Measurements from ENCODE around the gene PACSIN2.

The PACSIN2 gene

GRCh38 chr22:42905702-42906183, 109.2 kb downstream of the PACSIN2 start:
- Histone ChIP-seq H3K4me3 (replicated peaks; ENCODE audit: insufficient read depth, low read length) (no peak overlapping the region), H3K27ac (replicated peaks) (no peak overlapping the region), H3K27me3 (ENCODE audit: insufficient read depth, poor library complexity, severe bottlenecking) (no peaks in the 10 kb centered on the region)
- no peak for TF ChIP-seq CTCF (IDR thresholded peaks at IDR 0.05; ENCODE audit: insufficient read depth, low read length)
- TF ChIP-seq POLR2AphosphoS5 (IDR thresholded peaks at IDR 0.05; ENCODE audit: low read depth) = no peak
- no peak for TF ChIP-seq SPI1 (IDR thresholded peaks at IDR 0.05; ENCODE audit: borderline replicate concordance, low read depth)
- no peak for TF ChIP-seq REST (IDR thresholded peaks at IDR 0.05; ENCODE audit: insufficient replicate concordance, low read depth)
- TF ChIP-seq GABPA (IDR thresholded peaks at IDR 0.05; ENCODE audit: low read depth) = no peak
- DNase-seq (ENCODE audit: low read depth in 1 of 2, low spot score in 1 of 2) = no peak

- DNase-seq (ENCODE audit: low read depth in 1 of 2, low spot score in 1 of 2) = no peak
- TF ChIP-seq CTCF (IDR thresholded peaks at IDR 0.05; ENCODE audit: insufficient read depth, low read length) = no peak
- Histone ChIP-seq H3K27me3 (ENCODE audit: insufficient read depth, poor library complexity, severe bottlenecking) (no peaks in the 10 kb centered on the region), H3K27ac (replicated peaks) (no peak overlapping the region), H3K4me3 (replicated peaks; ENCODE audit: insufficient read depth, low read length) (no peak overlapping the region)
Measured at GRCh38 chr22:42905217-42905616, 109.7 kb downstream of the PACSIN2 start.

GRCh38 chr22:42904050-42904449, 110.9 kb downstream of the PACSIN2 start:
- no peaks in the 10 kb centered on the region for H3K27me3 ChIP-seq (ENCODE audit: insufficient read depth, poor library complexity, severe bottlenecking)
- DNase-seq (ENCODE audit: low read depth in 1 of 2, low spot score in 1 of 2) = no peak
- TF ChIP-seq POLR2AphosphoS5 (IDR thresholded peaks at IDR 0.05; ENCODE audit: low read depth) (no peak), SPI1 (IDR thresholded peaks at IDR 0.05; ENCODE audit: borderline replicate concordance, low read depth) (no peak), REST (IDR thresholded peaks at IDR 0.05; ENCODE audit: insufficient replicate concordance, low read depth) (no peak), CTCF (IDR thresholded peaks at IDR 0.05; ENCODE audit: insufficient read depth, low read length) (no peak), GABPA (IDR thresholded peaks at IDR 0.05; ENCODE audit: low read depth) (no peak)
- H3K4me3 ChIP-seq (replicated peaks; ENCODE audit: insufficient read depth, low read length) = no peak overlapping the region
- H3K27ac ChIP-seq (replicated peaks) = no peak overlapping the region

- Histone ChIP-seq H3K27ac (replicated peaks) (no peak overlapping the region), H3K27me3 (ENCODE audit: insufficient read depth, poor library complexity, severe bottlenecking) (no peaks in the 10 kb centered on the region), H3K4me3 (replicated peaks; ENCODE audit: insufficient read depth, low read length) (no peak overlapping the region)
- TF ChIP-seq REST (IDR thresholded peaks at IDR 0.05; ENCODE audit: insufficient replicate concordance, low read depth) (peak; percentile 10), POLR2AphosphoS5 (IDR thresholded peaks at IDR 0.05; ENCODE audit: low read depth) (no peak)
- DNase-seq (ENCODE audit: low read depth in 1 of 2, low spot score in 1 of 2) = no peak
Measured at GRCh38 chr22:42902875-42903510, 112.0 kb downstream of the PACSIN2 start.
